ENCODE data around the gene HOXB6. TPM values are rescaled to one million over a fixed set of nuclear protein-coding genes. Genes with fewer than 3 reads are reported as not detected.

The HOXB6 gene
- total RNA-seq, 3 donors from 2014 or later: 41.3 to 68.8 (median 50.9) TPM

- DNase-seq (peak in 2 of 3 donors; percentile 45), ATAC-seq (peak; percentile 7)
- peaks cover 12% of the 10 kb centered on the region for H3K4me1 ChIP-seq (ENCODE audit: low read depth)
- intact Hi-C loops (cut with DNase I, micrococcal nuclease): no loop called here
- peak overlapping the region; percentile 12 for H3K4me3 ChIP-seq
- H3K36me3 ChIP-seq (ENCODE audit: low read depth): no peaks in the 10 kb centered on the region
- H3K9me3 ChIP-seq: no peaks in the 10 kb centered on the region
- no peak for TF ChIP-seq CTCF (IDR thresholded peaks at IDR 0.05)
Observed at GRCh38 chr17:48637323-48638260, 32.8 kb upstream of the HOXB6 start.

GRCh38 chr17:48636177-48637018, 31.6 kb upstream of the HOXB6 start:
- TF ChIP-seq CTCF (IDR thresholded peaks at IDR 0.05): peak; percentile 70
- peaks cover 7% of the 10 kb centered on the region for H3K4me1 ChIP-seq (ENCODE audit: low read depth)
- ATAC-seq: peak; percentile 64
- intact Hi-C loops (cut with DNase I, micrococcal nuclease): no loop called here
- H3K36me3 ChIP-seq (ENCODE audit: low read depth): no peaks in the 10 kb centered on the region
- DNase-seq: peak; percentile 90 to 94 (median 92)
- no peaks in the 10 kb centered on the region for H3K9me3 ChIP-seq
- H3K4me3 ChIP-seq: no peak overlapping the region

- peak; percentile 31 for ATAC-seq
- H3K4me1 ChIP-seq (ENCODE audit: low read depth): peaks cover 7% of the 10 kb centered on the region
Observed at GRCh38 chr17:48634493-48635208, 29.9 kb upstream of the HOXB6 start.

GRCh38 chr17:48633266-48633677, 28.5 kb upstream of the HOXB6 start:
- intact Hi-C loops (cut with DNase I, micrococcal nuclease): no loop called here
- TF ChIP-seq CTCF (IDR thresholded peaks at IDR 0.05): no peak
- H3K4me1 ChIP-seq (ENCODE audit: low read depth): peaks cover 15% of the 10 kb centered on the region
- peak in 2 of 3 donors; percentile 33 to 60 for DNase-seq
- H3K4me3 ChIP-seq: peak overlapping the region; percentile 3
- H3K9me3 ChIP-seq: no peaks in the 10 kb centered on the region
- H3K36me3 ChIP-seq (ENCODE audit: low read depth): no peaks in the 10 kb centered on the region
- ATAC-seq: peak; percentile 6

More at GRCh38 chr17:48634493-48635208, 29.9 kb upstream of the HOXB6 start:
- Histone ChIP-seq H3K9me3 (no peaks in the 10 kb centered on the region), H3K36me3 (ENCODE audit: low read depth) (no peaks in the 10 kb centered on the region), H3K4me3 (no peak overlapping the region)
- no peak for TF ChIP-seq CTCF (IDR thresholded peaks at IDR 0.05)
- intact Hi-C loops (cut with DNase I, micrococcal nuclease): no loop called here
- DNase-seq: peak; percentile 84 to 85 (median 85)
